ENCODE results near the gene IQCK.
"Not testable (repeated sequence)": the region's sequence is repeated elsewhere in the genome, so short reads cannot be mapped to it uniquely, and the experiment has no call there.

The IQCK gene

GRCh38 chr16:19708296-19709205 lies 9.5 kb upstream of the IQCK start:
- Mint-ChIP-seq H3K27me3 (no peaks in the 10 kb centered on the region), H3K4me3 (no peak overlapping the region), H3K4me1 (peaks cover 13% of the 10 kb centered on the region), H3K9me3 (no peaks in the 10 kb centered on the region), H3K27ac (no peak overlapping the region)
- no peak for DNase-seq
- no peak for ATAC-seq

GRCh38 chr16:19709381-19710136 lies 8.5 kb upstream of the IQCK start:
- no peak for DNase-seq
- no peaks in the 10 kb centered on the region for H3K27me3 Mint-ChIP-seq
- peaks cover 22% of the 10 kb centered on the region for H3K4me1 Mint-ChIP-seq
- peak overlapping the region; percentile 55 to 90 for H3K27ac Mint-ChIP-seq
- no peak for ATAC-seq
- no peaks in the 10 kb centered on the region for H3K9me3 Mint-ChIP-seq
- H3K4me3 Mint-ChIP-seq = peak overlapping the region in 1 of 2 donors; percentile 4

GRCh38 chr16:19710191-19710908 lies 7.7 kb upstream of the IQCK start:
- no peak for DNase-seq
- Mint-ChIP-seq H3K9me3 (no peaks in the 10 kb centered on the region), H3K27me3 (no peaks in the 10 kb centered on the region), H3K4me1 (peaks cover 26% of the 10 kb centered on the region), H3K27ac (peak overlapping the region in 1 of 2 donors; percentile 55), H3K4me3 (no peak overlapping the region)
- no peak for ATAC-seq

- ATAC-seq = no peak
- H3K27ac Mint-ChIP-seq = no peak overlapping the region
- no peak overlapping the region for H3K4me3 Mint-ChIP-seq
Measured at GRCh38 chr16:19710991-19711545, 7.0 kb upstream of the IQCK start.

GRCh38 chr16:19711643-19712042 lies 6.4 kb upstream of the IQCK start:
- Mint-ChIP-seq H3K4me3 (no peak overlapping the region), H3K9me3 (no peaks in the 10 kb centered on the region), H3K27me3 (no peaks in the 10 kb centered on the region), H3K4me1 (peaks cover 39% of the 10 kb centered on the region), H3K27ac (peak overlapping the region; percentile 31 to 77)
- ATAC-seq (no peak), DNase-seq (no peak)

More at GRCh38 chr16:19710991-19711545, 7.0 kb upstream of the IQCK start:
- no peak for DNase-seq
- Mint-ChIP-seq H3K4me1 (peaks cover 33% of the 10 kb centered on the region), H3K9me3 (no peaks in the 10 kb centered on the region), H3K27me3 (no peaks in the 10 kb centered on the region)

- Mint-ChIP-seq H3K9me3 (no peaks in the 10 kb centered on the region), H3K27me3 (no peaks in the 10 kb centered on the region), H3K4me3 (no peak overlapping the region), H3K27ac (no peak overlapping the region), H3K4me1 (peaks cover 46% of the 10 kb centered on the region)
- no peak for ATAC-seq
- DNase-seq = no peak
Measured at GRCh38 chr16:19712418-19713058, 5.5 kb upstream of the IQCK start.

- Mint-ChIP-seq H3K4me3 (no peak overlapping the region), H3K27ac (peak overlapping the region in 1 of 2 donors; percentile 86)
- ATAC-seq = no peak
Measured at GRCh38 chr16:19713697-19714096, 4.4 kb upstream of the IQCK start.

GRCh38 chr16:19715566-19715965 lies 2.5 kb upstream of the IQCK start:
- H3K9me3 Mint-ChIP-seq = no peaks in the 10 kb centered on the region
- H3K4me1 Mint-ChIP-seq = peaks cover 40% of the 10 kb centered on the region
- ATAC-seq (no peak), DNase-seq (no peak)
- H3K4me3 Mint-ChIP-seq = no peak overlapping the region
- no peaks in the 10 kb centered on the region for H3K27me3 Mint-ChIP-seq
- no peak overlapping the region for H3K27ac Mint-ChIP-seq

More at GRCh38 chr16:19713697-19714096, 4.4 kb upstream of the IQCK start:
- H3K27me3 Mint-ChIP-seq = no peaks in the 10 kb centered on the region
- peaks cover 46% of the 10 kb centered on the region for H3K4me1 Mint-ChIP-seq
- H3K9me3 Mint-ChIP-seq = no peaks in the 10 kb centered on the region
- no peak for DNase-seq

- Mint-ChIP-seq H3K9me3 (no peaks in the 10 kb centered on the region), H3K4me1 (peaks cover 40% of the 10 kb centered on the region), H3K27ac (peak overlapping the region; percentile 58 to 77), H3K4me3 (peak overlapping the region; percentile 82 to 90), H3K27me3 (no peaks in the 10 kb centered on the region)
- DNase-seq (no peak), ATAC-seq (no peak)
Measured at GRCh38 chr16:19716183-19716582, 1.9 kb upstream of the IQCK start.

- not testable (repeated sequence) for DNase-seq, H3K9me3 Mint-ChIP-seq, ATAC-seq, H3K27me3 Mint-ChIP-seq
- peak overlapping the region; percentile 82 to 90 for H3K4me3 Mint-ChIP-seq
- H3K27ac Mint-ChIP-seq = peak overlapping the region; percentile 77 to 92
- peaks cover 36% of the 10 kb centered on the region for H3K4me1 Mint-ChIP-seq
Measured at GRCh38 chr16:19716728-19717127, 1.3 kb upstream of the IQCK start.

- Mint-ChIP-seq H3K4me3 (peak overlapping the region; percentile 82 to 90), H3K27ac (peak overlapping the region; percentile 92 to 97), H3K4me1 (peaks cover 33% of the 10 kb centered on the region), H3K27me3 (no peaks in the 10 kb centered on the region), H3K9me3 (no peaks in the 10 kb centered on the region)
- ATAC-seq (no peak), DNase-seq (peak in 1 of 2 donors; percentile 3)
Measured at GRCh38 chr16:19717314-19717713, 757 bp upstream of the IQCK start.

GRCh38 chr16:19718624-19718965 lies 524 bp downstream of the IQCK start:
- H3K27me3 Mint-ChIP-seq = no peaks in the 10 kb centered on the region
- H3K9me3 Mint-ChIP-seq = no peaks in the 10 kb centered on the region
- peak overlapping the region; percentile 82 to 90 for H3K4me3 Mint-ChIP-seq
- peaks cover 33% of the 10 kb centered on the region for H3K4me1 Mint-ChIP-seq
- DNase-seq = no peak
- ATAC-seq = peak; percentile 16
- no peak overlapping the region for H3K27ac Mint-ChIP-seq

- ATAC-seq (no peak), DNase-seq (no peak)
- no peaks in the 10 kb centered on the region for H3K9me3 Mint-ChIP-seq
- H3K27ac Mint-ChIP-seq = no peak overlapping the region
- no peaks in the 10 kb centered on the region for H3K4me1 Mint-ChIP-seq
- H3K4me3 Mint-ChIP-seq = no peak overlapping the region
- no peaks in the 10 kb centered on the region for H3K27me3 Mint-ChIP-seq
Measured at GRCh38 chr16:19722269-19722952, 4.3 kb downstream of the IQCK start.

- no peak overlapping the region for H3K4me3 Mint-ChIP-seq
- ATAC-seq = no peak
- DNase-seq = no peak
- no peaks in the 10 kb centered on the region for H3K4me1 Mint-ChIP-seq
- no peaks in the 10 kb centered on the region for H3K27me3 Mint-ChIP-seq
- H3K27ac Mint-ChIP-seq = no peak overlapping the region
- H3K9me3 Mint-ChIP-seq = no peaks in the 10 kb centered on the region
Measured at GRCh38 chr16:19722981-19723380, 4.9 kb downstream of the IQCK start.

Data from stimulated activated naive CD8-positive, alpha-beta T cell treated with anti-CD3 and anti-CD28 coated beads, Interleukin-15, amount 100 ng/mL, for 72 hours (primary cell).